DND-41 (cell line): Measurements from ENCODE around the gene YTHDF1.

Experiments
- EZH2 ChIP-seq: IDR thresholded peaks from 3 replicates; pipeline ENCODE4 v1.6.1; 2012; ENCODE audit warnings: borderline replicate concordance, low read depth, mild to moderate bottlenecking, moderate library complexity, low read length, inconsistent platforms; ENCODE audit not compliant: severe bottlenecking
- TF ChIP-seq, protein P1 (sequence below): IDR thresholded peaks from 2 replicates; pipeline ENCODE4 v1.5.1; 2012; ENCODE audit warnings: borderline replicate concordance, low read length, moderate library complexity, mild to moderate bottlenecking; ENCODE audit not compliant: poor library complexity, severe bottlenecking; ENCODE audit errors: extremely low read depth

DNA sequence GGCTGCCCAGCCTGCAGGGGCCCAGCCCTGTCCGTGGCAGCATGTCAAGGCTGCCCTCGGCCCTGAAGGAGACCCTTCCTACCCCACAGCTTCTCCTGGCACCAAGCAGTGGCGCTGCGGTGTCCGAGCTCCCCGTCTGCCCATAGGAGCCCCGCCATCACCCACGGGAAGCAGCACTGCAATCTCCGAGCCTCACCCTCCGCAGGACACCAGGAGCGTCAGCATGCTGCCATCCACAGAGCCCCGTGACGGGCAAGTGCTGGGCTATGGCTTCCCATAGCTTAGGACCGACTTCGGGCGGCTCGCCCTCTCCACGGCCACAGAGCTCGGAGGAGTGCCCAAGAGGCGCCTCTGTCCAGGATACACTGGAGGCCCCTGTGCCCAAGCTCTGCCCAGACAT, 25.1 kb downstream of the YTHDF1 start:
- TF ChIP-seq, protein P1, sequence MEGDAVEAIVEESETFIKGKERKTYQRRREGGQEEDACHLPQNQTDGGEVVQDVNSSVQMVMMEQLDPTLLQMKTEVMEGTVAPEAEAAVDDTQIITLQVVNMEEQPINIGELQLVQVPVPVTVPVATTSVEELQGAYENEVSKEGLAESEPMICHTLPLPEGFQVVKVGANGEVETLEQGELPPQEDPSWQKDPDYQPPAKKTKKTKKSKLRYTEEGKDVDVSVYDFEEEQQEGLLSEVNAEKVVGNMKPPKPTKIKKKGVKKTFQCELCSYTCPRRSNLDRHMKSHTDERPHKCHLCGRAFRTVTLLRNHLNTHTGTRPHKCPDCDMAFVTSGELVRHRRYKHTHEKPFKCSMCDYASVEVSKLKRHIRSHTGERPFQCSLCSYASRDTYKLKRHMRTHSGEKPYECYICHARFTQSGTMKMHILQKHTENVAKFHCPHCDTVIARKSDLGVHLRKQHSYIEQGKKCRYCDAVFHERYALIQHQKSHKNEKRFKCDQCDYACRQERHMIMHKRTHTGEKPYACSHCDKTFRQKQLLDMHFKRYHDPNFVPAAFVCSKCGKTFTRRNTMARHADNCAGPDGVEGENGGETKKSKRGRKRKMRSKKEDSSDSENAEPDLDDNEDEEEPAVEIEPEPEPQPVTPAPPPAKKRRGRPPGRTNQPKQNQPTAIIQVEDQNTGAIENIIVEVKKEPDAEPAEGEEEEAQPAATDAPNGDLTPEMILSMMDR = no peak
- TF ChIP-seq EZH2 = no peak
